ENCODE data around the gene DGKI. TPM values are rescaled to one million over a fixed set of nuclear protein-coding genes. Genes with fewer than 3 reads are reported as not detected.
A peak's percentile ranks its signal among the peaks of the same experiment; 100 is the strongest.

Gene DGKI
- total and polyA plus RNA-seq, 8 donors: under 0.01 to 5.1 (median 0.20) TPM; not detected in 3

GRCh38 chr7:137471128-137471527, 375.6 kb downstream of the DGKI start:
- H3K4me1 ChIP-seq: no peaks in the 10 kb centered on the region
- intact Hi-C loops (cut with DNase I; ENCODE audit: low total_unique reads): no loop called here
- no peaks in the 10 kb centered on the region for H3K36me3 ChIP-seq
- H3K27me3 ChIP-seq: no peaks in the 10 kb centered on the region
- H3K4me3 ChIP-seq: no peak overlapping the region
- WGBS, 5 donors: 52 to 67% (median 59%) methylated on average over 3 of the region's 3 CpGs
- DNase-seq: no peak
- no peaks in the 10 kb centered on the region for H3K9me3 ChIP-seq
- TF ChIP-seq POLR2A (IDR thresholded peaks at IDR 0.05): no peak
- no peak for TF ChIP-seq POLR2AphosphoS5 (IDR thresholded peaks at IDR 0.05)
- TF ChIP-seq EP300 (IDR thresholded peaks at IDR 0.05): no peak
- TF ChIP-seq CTCF (IDR thresholded peaks at IDR 0.05): no peak
- H3K27ac ChIP-seq: no peak overlapping the region

GRCh38 chr7:137469858-137470257, 376.9 kb downstream of the DGKI start:
- no peaks in the 10 kb centered on the region for H3K9me3 ChIP-seq
- H3K36me3 ChIP-seq: no peaks in the 10 kb centered on the region
- H3K27ac ChIP-seq: no peak overlapping the region
- no peaks in the 10 kb centered on the region for H3K27me3 ChIP-seq
- intact Hi-C loops (cut with DNase I; ENCODE audit: low total_unique reads): no loop called here
- no peak overlapping the region for H3K4me3 ChIP-seq
- H3K4me1 ChIP-seq: no peaks in the 10 kb centered on the region
- DNase-seq: no peak
- TF ChIP-seq CTCF (IDR thresholded peaks at IDR 0.05) (no peak), EP300 (IDR thresholded peaks at IDR 0.05) (no peak)
- 84 to 89% (median 86%) methylated on average over 6 of the region's 6 CpGs for WGBS, 5 donors

- Histone ChIP-seq H3K9me3 (no peaks in the 10 kb centered on the region), H3K4me1 (no peaks in the 10 kb centered on the region), H3K27ac (no peak overlapping the region), H3K36me3 (no peaks in the 10 kb centered on the region), H3K27me3 (no peaks in the 10 kb centered on the region), H3K4me3 (no peak overlapping the region)
- TF ChIP-seq POLR2AphosphoS5 (IDR thresholded peaks at IDR 0.05) (no peak), EP300 (IDR thresholded peaks at IDR 0.05) (no peak), POLR2A (IDR thresholded peaks at IDR 0.05) (no peak), CTCF (IDR thresholded peaks at IDR 0.05) (no peak)
- WGBS, 5 donors: 71 to 81% (median 72%) methylated on average over 5 of the region's 5 CpGs
- peak in 1 of 2 donors; percentile 17 for DNase-seq
- intact Hi-C loops (cut with DNase I; ENCODE audit: low total_unique reads): no loop called here
Measured at GRCh38 chr7:137469191-137469811, 377.5 kb downstream of the DGKI start.

- H3K27me3 ChIP-seq: no peaks in the 10 kb centered on the region
- H3K4me3 ChIP-seq: no peak overlapping the region
- intact Hi-C loops (cut with DNase I; ENCODE audit: low total_unique reads): no loop called here
- H3K27ac ChIP-seq: no peak overlapping the region
- H3K36me3 ChIP-seq: no peaks in the 10 kb centered on the region
- no peaks in the 10 kb centered on the region for H3K4me1 ChIP-seq
- DNase-seq: no peak
- H3K9me3 ChIP-seq: no peaks in the 10 kb centered on the region
- TF ChIP-seq POLR2A (IDR thresholded peaks at IDR 0.05): no peak
- no peak for TF ChIP-seq EP300 (IDR thresholded peaks at IDR 0.05)
- TF ChIP-seq POLR2AphosphoS5 (IDR thresholded peaks at IDR 0.05): no peak
- no peak for TF ChIP-seq CTCF (IDR thresholded peaks at IDR 0.05)
- WGBS, 5 donors: 75 to 84% (median 78%) methylated on average over 5 of the region's 5 CpGs
Measured at GRCh38 chr7:137462847-137463246, 383.9 kb downstream of the DGKI start.

Data from stomach (tissue), 9 donors.